Fibroblast of lung (primary cell): ENCODE results near the gene ACOD1. TPM values are rescaled to one million over a fixed set of nuclear protein-coding genes. Genes with fewer than 3 reads are reported as not detected.

Experiments
- DNase-seq, 2 donors: peaks; one replicate each; pipeline versions ENCODE4 v3.0.0 to v3.0.0-alpha.2; 2010; ENCODE audit warnings: low read depth in 2 of 2
- H2AFZ ChIP-seq: 2 replicates; pipeline ENCODE4 v1.5.1; 2012; ENCODE audit warnings: low read length, control low read depth, inconsistent platforms
- H3K27ac ChIP-seq: 2 replicates; pipeline ENCODE4 v1.5.1; 2011; ENCODE audit warnings: low read length, control low read depth; ENCODE audit not compliant: insufficient read depth
- H3K27me3 ChIP-seq: 2 replicates; pipeline ENCODE4 v1.5.1; 2011; ENCODE audit warnings: mild to moderate bottlenecking, low read length; ENCODE audit not compliant: control insufficient read depth, insufficient read depth
- H3K36me3 ChIP-seq: 2 replicates; pipeline ENCODE4 v1.5.1; 2011; ENCODE audit warnings: low read length; ENCODE audit not compliant: control insufficient read depth, insufficient read depth
- H3K4me1 ChIP-seq: 2 replicates; pipeline ENCODE4 v1.5.1; 2011; ENCODE audit warnings: low read length; ENCODE audit not compliant: control insufficient read depth, insufficient read depth; ENCODE audit errors: extremely low read depth
- H3K4me2 ChIP-seq: 2 replicates; pipeline ENCODE4 v1.5.1; 2011; ENCODE audit warnings: low read length, control low read depth; ENCODE audit not compliant: insufficient read depth; ENCODE audit errors: extremely low read depth
- H3K4me3 ChIP-seq, 4 experiments: fragments of 200-600 bp in 1 of 4; sonication (generic) in 1 of 4; replicated peaks in 1 of 4; 2 replicates each; pipeline ENCODE4 v1.5.1; 2011 to 2016; ENCODE audit warnings: low read length in 4 of 4, low read depth in 3 of 4, mild to moderate bottlenecking in 3 of 4, control low read depth in 2 of 4, inconsistent platforms in 1 of 4, mixed read lengths in 1 of 4; ENCODE audit not compliant: insufficient read depth in 1 of 4; ENCODE audit errors: control extremely low read depth in 1 of 4
- H3K79me2 ChIP-seq: 2 replicates; pipeline ENCODE4 v1.5.1; 2012; ENCODE audit warnings: mild to moderate bottlenecking, low read length, inconsistent platforms; ENCODE audit not compliant: control insufficient read depth, insufficient read depth
- H3K9ac ChIP-seq: 2 replicates; pipeline ENCODE4 v1.5.1; 2011; ENCODE audit warnings: mild to moderate bottlenecking, low read length, control low read depth; ENCODE audit not compliant: insufficient read depth
- H3K9me3 ChIP-seq: 2 replicates; pipeline ENCODE4 v1.5.1; 2012; ENCODE audit warnings: low read depth, low read length; ENCODE audit not compliant: control insufficient read depth, insufficient read depth
- H4K20me1 ChIP-seq: 2 replicates; pipeline ENCODE4 v1.5.1; 2011; ENCODE audit warnings: low read length; ENCODE audit not compliant: control insufficient read depth, insufficient read depth; ENCODE audit errors: extremely low read depth
- CTCF ChIP-seq, 2 donors: IDR thresholded peaks in 1 of 2; conservative IDR thresholded peaks in 1 of 2; 1 replicate in 1 of 2; 2 replicates in 1 of 2; pipeline ENCODE4 v1.5.1; 2011 to 2012; ENCODE audit warnings: low read length in 2 of 2, control low read depth in 1 of 2, inconsistent platforms in 1 of 2, low read depth in 1 of 2, mild to moderate bottlenecking in 1 of 2
- EZH2 ChIP-seq: IDR thresholded peaks from 2 replicates; pipeline ENCODE4 v1.5.1; 2012; ENCODE audit warnings: low read length, control low read depth, mild to moderate bottlenecking; ENCODE audit errors: missing control alignments
- polyA plus RNA-seq, 2 donors: library from polyadenylated mRNA; depleted of rRNA in 1 of 2; stranded (reverse) in 1 of 2; unstranded in 1 of 2; fragments of >200 nt; gene quantifications; 2 replicates each; pipeline ENCODE4 v1.2.1, GENCODE V29; 2011 to 2012; ENCODE audit warnings: missing spikeins in 1 of 2
- total RNA-seq: library from RNA; depleted of rRNA; stranded (reverse); fragments of >200 nt; gene quantifications from 2 replicates; pipeline ENCODE4 v1.2.1, GENCODE V29; 2014

The ACOD1 gene
- total and polyA plus RNA-seq, 2 donors (not counting 1 experiment from before 2014, with no cell fraction given), result not detected

GRCh38 chr13:76994281-76994680 lies 46.0 kb downstream of the ACOD1 start:
- Histone ChIP-seq H3K9me3 (no peaks in the 10 kb centered on the region), H3K9ac (no peak overlapping the region), H3K4me3 (no peak overlapping the region), H2AFZ (no peak overlapping the region), H3K27me3 (no peaks in the 10 kb centered on the region), H3K36me3 (no peaks in the 10 kb centered on the region), H4K20me1 (no peaks in the 10 kb centered on the region), H3K4me1 (no peaks in the 10 kb centered on the region), H3K79me2 (peaks cover 6% of the 10 kb centered on the region), H3K27ac (no peak overlapping the region), H3K4me2 (peak overlapping the region; percentile 26)
- no peak for TF ChIP-seq EZH2
- no peak for TF ChIP-seq CTCF (conservative IDR thresholded peaks at IDR 0.05 in 1 of 2, IDR thresholded peaks at IDR 0.05 in 1 of 2; ENCODE audit: low read depth in 1 of 2, low read length in 2 of 2)
- peak in 1 of 2 donors; percentile 20 for DNase-seq

- Histone ChIP-seq H3K36me3 (no peaks in the 10 kb centered on the region), H3K27ac (no peak overlapping the region), H3K9ac (no peak overlapping the region), H3K4me1 (no peaks in the 10 kb centered on the region), H3K27me3 (no peaks in the 10 kb centered on the region), H4K20me1 (no peaks in the 10 kb centered on the region), H3K4me3 (no peak overlapping the region), H2AFZ (no peak overlapping the region), H3K9me3 (no peaks in the 10 kb centered on the region), H3K79me2 (no peaks in the 10 kb centered on the region), H3K4me2 (no peak overlapping the region)
- TF ChIP-seq EZH2 (no peak), CTCF (conservative IDR thresholded peaks at IDR 0.05 in 1 of 2, IDR thresholded peaks at IDR 0.05 in 1 of 2; ENCODE audit: low read depth in 1 of 2, low read length in 2 of 2) (no peak)
- DNase-seq, result peak in 1 of 2 donors; percentile 51
Measured at GRCh38 chr13:77000475-77000874, 52.2 kb downstream of the ACOD1 start.

- no peak overlapping the region for H3K4me3 ChIP-seq
- no peaks in the 10 kb centered on the region for H4K20me1 ChIP-seq
- no peak overlapping the region for H3K4me2 ChIP-seq
- H3K4me1 ChIP-seq, result no peaks in the 10 kb centered on the region
- H2AFZ ChIP-seq, result no peak overlapping the region
- H3K27ac ChIP-seq, result no peak overlapping the region
- no peak for DNase-seq
- H3K27me3 ChIP-seq, result no peaks in the 10 kb centered on the region
- H3K36me3 ChIP-seq, result no peaks in the 10 kb centered on the region
- TF ChIP-seq CTCF (conservative IDR thresholded peaks at IDR 0.05 in 1 of 2, IDR thresholded peaks at IDR 0.05 in 1 of 2; ENCODE audit: low read depth in 1 of 2, low read length in 2 of 2) (no peak), EZH2 (no peak)
- no peaks in the 10 kb centered on the region for H3K9me3 ChIP-seq
- peaks cover 2% of the 10 kb centered on the region for H3K79me2 ChIP-seq
- H3K9ac ChIP-seq, result no peak overlapping the region
Measured at GRCh38 chr13:77001540-77001939, 53.2 kb downstream of the ACOD1 start.
